ENCODE measurements around the gene MYBBP1A.
"Not testable (repeated sequence)": the region's sequence is repeated elsewhere in the genome, so short reads cannot be mapped to it uniquely, and the experiment has no call there.

The MYBBP1A gene

GRCh38 chr17:4590042-4590441 is 34.9 kb upstream of the MYBBP1A start:
- DNase-seq, result not testable (repeated sequence)

GRCh38 chr17:4588898-4589625 is 33.9 kb upstream of the MYBBP1A start:
- DNase-seq, result no peak

DNA sequence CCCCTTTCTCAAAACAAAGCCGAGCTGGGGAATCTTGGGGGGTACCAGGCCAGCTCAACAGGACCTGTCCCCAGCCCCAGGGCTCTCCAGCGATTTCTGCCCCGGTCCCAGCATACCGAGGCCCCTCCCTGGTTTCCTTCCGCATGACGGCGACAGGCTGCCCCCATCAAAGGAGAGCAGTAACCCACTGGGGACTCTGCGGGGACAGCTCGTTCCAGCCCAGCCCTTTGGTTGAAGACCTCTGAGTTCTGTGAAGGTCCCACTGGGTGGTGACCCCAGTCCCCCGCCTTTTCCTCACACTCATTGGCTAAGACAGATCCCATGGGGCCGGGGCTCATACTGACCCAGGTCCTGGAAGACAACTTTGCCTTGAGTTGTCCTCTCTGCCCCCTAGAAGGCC is 33.2 kb upstream of the MYBBP1A start:
- DNase-seq, result no peak

DNA sequence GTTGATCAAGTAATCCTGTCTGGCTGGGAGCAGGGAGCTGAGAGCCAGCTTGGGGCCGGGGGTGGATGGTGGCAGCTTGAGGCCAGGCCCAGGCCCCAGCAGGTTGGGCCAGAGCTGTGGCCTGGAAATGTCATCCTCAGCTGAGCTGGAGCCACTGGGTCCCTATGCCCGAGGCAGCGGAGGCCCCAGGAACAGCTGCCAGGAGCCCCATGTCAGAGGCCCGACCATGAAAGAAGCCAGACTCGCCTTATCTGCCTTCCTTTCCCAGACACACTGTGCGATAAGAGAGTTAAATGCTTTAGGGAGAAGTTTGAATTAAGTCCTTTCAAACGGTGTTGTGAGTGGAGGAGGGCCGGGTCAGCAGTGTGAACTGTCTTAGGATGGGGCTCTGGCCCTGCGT is 32.6 kb upstream of the MYBBP1A start:
- no peak for DNase-seq

DNA sequence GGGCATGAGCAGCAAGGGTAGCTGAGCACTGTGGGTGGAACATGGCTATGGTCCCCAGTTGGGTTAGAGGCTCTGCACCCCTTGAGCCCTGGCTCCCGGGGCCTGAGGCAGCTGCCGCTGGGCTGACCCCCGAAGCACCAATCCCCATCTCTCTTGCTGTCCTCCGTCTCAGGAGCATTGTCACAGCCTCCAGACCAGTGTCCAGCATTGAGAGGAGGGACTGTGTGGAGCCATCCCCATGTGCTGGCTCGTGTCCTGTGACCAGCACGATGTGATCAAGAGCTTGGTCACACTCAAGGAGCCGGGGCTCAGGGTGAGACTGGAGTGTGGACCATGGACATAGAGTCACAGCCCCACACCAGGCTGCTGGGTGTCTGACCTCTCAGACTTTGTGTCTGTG is 32.0 kb upstream of the MYBBP1A start:
- DNase-seq, result no peak

- DNase-seq, result no peak
These were observed 30.9 kb upstream of the MYBBP1A start for GRCh38 chr17:4586043-4586442.

- DNase-seq, result no peak
These were observed 30.4 kb upstream of the MYBBP1A start for GRCh38 chr17:4585638-4585994.

GRCh38 chr17:4584917-4585637 is 29.9 kb upstream of the MYBBP1A start:
- DNase-seq, result no peak

GRCh38 chr17:4584101-4584916 is 29.1 kb upstream of the MYBBP1A start, which contains the start of gene SMTNL2:
Gene SMTNL2 (plus strand): TSS chr17:4584529. CDS start chr17:4584606, 77 bp downstream.
- DNase-seq, result no peak

GRCh38 chr17:4583782-4584100 is 28.6 kb upstream of the MYBBP1A start:
- no peak for DNase-seq

DNA sequence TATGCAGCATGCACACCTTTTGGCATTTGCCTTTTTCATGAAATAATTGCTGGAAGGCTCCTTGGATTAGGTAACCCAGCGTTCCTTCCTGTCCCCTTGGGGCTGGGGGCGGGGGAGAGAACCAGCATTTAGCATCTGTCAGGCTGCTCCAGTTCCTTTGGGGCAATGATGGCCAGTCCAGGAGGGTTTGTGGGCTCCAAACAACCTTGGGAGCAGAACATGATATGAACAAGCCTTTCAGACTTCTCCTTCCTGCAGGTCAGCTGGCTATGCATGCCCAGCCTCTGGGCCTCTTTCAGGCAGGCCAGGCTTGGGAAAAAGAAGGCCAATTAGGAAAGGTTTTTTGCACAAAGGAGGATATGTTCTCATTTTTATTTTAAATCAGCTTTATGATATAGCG is 28.0 kb upstream of the MYBBP1A start:
- DNase-seq, result no peak

DNA sequence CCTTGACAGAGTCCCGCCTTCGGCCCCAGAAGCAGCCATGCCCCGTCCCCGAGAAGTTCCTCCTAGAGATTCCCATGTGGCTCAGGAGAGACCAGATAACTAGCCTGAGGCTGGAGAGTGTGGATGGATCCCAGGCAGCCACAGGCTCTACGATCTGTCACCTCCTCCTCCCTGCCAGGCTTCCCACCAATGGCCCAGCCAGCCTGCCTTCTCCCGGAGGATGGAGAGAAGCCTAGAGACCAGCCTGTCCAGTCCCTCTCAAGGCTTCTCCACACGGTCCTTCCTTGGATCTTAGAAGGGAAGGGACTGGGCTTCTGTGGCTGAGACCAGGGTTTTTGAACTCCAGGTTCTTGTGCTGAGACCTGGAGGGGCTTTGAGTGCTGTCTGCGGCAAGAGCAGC is 27.5 kb upstream of the MYBBP1A start:
- no peak for DNase-seq

DNA sequence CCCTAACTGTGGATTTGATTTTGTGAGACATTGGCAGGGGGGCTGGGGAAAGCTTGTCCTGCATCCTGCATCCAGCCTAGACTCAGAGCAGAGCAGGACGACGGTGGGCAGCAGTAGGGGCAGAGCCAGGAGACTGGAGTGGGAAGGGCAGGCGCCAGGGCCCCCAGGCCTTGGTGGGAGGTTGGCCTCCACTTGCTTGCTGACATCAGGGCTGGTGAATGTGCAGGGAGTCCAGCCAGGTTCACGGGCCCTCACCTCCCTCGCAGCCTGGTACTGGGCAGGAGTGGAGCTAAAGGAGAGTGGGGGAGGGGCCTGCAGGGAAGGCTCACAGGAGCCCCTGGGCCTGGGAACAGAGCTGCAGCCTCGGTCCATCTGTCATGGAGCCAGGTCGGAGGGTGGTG is 26.9 kb upstream of the MYBBP1A start:
- DNase-seq, result no peak

GRCh38 chr17:4580291-4580690 is 25.1 kb upstream of the MYBBP1A start:
- no peak for DNase-seq

DNA sequence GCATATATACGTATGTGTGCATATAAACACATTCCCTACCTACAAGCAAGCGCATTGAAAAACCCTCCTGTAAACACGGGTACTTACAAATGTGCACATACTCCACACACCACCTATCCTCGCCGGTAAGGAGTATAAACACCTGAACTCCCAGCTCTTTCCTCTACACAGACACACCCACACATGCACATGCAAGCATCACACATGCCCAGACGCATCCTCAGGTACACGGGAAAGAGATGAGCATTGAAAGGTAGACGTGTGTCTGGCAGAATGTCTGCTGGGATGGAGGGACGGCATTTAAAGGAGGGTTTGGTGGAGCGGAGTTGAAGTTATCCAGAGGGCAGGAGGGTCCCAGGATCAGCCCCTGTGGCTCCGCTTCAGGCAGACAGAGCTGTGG is 24.5 kb upstream of the MYBBP1A start:
- DNase-seq, result no peak

DNA sequence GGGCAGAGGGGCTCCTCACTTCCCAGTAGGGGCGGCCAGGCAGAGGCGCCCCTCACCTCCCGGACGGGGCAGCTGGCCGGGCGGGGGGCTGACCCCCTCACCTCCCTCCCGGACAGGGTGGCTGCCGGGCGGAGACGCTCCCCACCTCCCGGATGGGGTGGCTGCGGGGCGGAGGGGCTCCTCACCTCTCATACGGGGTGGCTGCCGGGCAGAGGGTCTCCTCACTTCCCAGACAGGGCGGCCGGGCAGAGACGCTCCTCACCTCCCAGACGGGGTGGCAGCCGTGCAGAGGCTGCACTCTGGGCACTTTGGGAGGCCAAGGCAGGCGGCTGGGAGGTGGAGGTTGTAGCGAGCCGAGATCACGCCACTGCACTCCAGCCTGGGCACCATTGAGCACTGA is 23.2 kb upstream of the MYBBP1A start:
- not testable (repeated sequence) for DNase-seq

GRCh38 chr17:4577386-4577993 is 22.3 kb upstream of the MYBBP1A start:
- DNase-seq, result no peak

- DNase-seq, result no peak
These were observed 21.6 kb upstream of the MYBBP1A start for GRCh38 chr17:4576729-4577322.

- DNase-seq, result no peak
These were observed 21.0 kb upstream of the MYBBP1A start for GRCh38 chr17:4576161-4576558.

DNA sequence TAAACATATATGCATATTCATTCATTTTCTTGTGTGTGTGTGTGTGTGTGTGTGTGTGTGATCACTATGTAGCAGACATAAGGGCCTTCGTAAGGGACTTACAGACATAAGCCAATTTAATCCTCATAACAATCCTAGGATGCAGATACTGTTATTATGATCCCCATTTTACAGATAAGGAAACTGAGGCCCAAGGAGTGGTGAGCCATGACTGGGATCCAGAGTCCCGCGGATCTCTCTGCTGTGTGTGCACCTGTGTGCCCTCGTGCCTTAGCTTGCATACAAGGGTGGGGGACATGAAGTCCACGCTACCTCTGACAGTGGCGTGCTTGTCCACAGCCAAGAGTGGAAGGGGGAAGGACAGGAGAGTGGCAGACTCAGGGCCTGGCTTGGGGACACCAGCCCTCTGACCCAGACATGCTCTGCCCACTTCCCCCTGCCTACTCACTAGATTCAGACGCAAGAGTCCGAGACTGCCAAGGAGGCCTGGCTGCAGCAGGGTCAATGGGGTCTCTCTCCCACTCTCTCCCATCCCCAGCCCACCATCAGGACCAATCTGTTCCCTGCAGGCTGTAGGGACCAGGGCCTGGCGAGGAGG is 19.4 kb upstream of the MYBBP1A start:
- no peak for DNase-seq

- DNase-seq, result peak; percentile 57 to 64
These were observed 18.5 kb upstream of the MYBBP1A start for GRCh38 chr17:4573669-4574068.

GRCh38 chr17:4573115-4573514 is 17.9 kb upstream of the MYBBP1A start:
- no peak for DNase-seq

DNA sequence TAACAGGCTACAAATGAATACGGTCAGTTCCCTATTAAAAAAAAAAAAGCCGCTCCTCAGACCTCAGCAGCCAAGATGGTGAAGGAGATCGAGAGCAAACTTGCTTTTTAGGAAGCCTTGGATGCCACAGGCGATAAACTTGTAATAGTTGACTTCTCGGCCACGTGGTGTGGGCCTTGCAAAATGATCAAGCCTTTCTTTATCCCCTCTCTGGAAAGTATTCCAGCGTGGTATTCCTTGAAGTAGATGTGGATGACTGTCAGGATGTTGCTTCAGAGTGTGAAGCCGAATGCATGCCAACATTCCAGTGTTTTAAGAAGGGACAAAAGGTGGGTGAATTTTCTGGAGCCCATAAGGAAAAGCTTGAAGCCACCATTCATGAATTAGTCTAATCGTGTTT is 16.9 kb upstream of the MYBBP1A start:
- no peak for DNase-seq

Measured in stimulated activated CD4-positive, alpha-beta T cell treated with anti-CD3 and anti-CD28 coated beads, Interleukin-2, amount 100 ng/mL, for 48 hours (primary cell).